Measurements from ENCODE around the gene GFRA1. TPM values are rescaled to one million over a fixed set of nuclear protein-coding genes. Genes with fewer than 3 reads are reported as not detected.

The GFRA1 gene
- total RNA-seq, 1 experiment from 2014 or later = 0.30 TPM

- TF ChIP-seq, protein P1, sequence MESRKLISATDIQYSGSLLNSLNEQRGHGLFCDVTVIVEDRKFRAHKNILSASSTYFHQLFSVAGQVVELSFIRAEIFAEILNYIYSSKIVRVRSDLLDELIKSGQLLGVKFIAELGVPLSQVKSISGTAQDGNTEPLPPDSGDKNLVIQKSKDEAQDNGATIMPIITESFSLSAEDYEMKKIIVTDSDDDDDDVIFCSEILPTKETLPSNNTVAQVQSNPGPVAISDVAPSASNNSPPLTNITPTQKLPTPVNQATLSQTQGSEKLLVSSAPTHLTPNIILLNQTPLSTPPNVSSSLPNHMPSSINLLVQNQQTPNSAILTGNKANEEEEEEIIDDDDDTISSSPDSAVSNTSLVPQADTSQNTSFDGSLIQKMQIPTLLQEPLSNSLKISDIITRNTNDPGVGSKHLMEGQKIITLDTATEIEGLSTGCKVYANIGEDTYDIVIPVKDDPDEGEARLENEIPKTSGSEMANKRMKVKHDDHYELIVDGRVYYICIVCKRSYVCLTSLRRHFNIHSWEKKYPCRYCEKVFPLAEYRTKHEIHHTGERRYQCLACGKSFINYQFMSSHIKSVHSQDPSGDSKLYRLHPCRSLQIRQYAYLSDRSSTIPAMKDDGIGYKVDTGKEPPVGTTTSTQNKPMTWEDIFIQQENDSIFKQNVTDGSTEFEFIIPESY (IDR thresholded peaks at IDR 0.05; ENCODE audit: extremely low read depth, insufficient replicate concordance, low read length) = no peak
- no peak for TF ChIP-seq FOSL1 (IDR thresholded peaks at IDR 0.05; ENCODE audit: low read depth)
- no peak for TF ChIP-seq ZFX (IDR thresholded peaks at IDR 0.05)
These were observed 23.3 kb upstream of the GFRA1 start (continued) for GRCh38 chr10:116296291-116296721.

DNA sequence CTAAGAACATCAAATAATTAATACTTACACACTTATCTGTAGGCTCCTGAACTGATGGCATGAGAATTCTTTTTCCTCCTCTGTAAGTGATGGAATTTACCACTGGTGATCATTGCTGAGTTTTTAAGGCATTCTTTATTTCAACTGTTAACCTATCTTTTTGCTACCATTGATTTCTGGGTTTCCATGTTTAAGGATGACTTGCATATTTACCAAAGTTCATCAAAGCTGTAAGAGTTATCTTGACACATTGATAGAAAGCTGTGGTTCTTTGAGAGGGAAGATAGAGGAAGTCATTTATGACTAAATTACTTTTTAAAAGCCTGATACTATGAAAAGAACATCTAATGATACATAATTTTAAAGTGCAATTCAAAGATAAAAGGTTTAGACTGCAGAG is 19.5 kb upstream of the GFRA1 start:
- no peak overlapping the region for H2AFZ ChIP-seq (ENCODE audit: low read depth, low read length, poor library complexity, severe bottlenecking)
- CTCF ChIA-PET = no interaction called here

DNA sequence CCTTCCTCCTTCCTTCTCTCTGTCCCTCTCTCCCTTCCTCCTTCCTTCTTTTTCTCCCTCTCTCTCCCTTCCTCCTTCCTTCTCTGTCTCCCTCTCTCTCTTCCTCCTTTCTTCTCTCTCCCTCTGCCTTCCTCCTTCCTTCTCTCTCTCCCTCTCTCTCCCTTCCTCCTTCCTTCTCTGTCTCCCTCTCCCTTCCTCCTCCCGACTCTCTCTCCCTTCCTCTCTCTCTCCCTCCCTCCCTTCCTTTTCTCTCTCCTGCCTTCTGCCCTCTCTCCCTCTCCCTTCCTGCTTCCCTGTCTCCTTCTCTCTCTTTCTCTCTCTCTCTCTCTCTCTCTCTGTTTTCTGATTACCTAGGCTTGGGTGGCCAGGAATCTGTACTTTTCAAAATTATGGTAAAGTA is 16.6 kb upstream of the GFRA1 start:
- ATAC-seq = no peak
- Histone ChIP-seq H3K4me2 (ENCODE audit: low read length) (no peak overlapping the region), H3K9ac (ENCODE audit: low read length) (no peak overlapping the region), H4K20me1 (ENCODE audit: insufficient read depth) (no peaks in the 10 kb centered on the region), H3K79me2 (ENCODE audit: insufficient read depth, low read length) (no peaks in the 10 kb centered on the region), H3K4me3 (replicated peaks in 1 of 2; ENCODE audit: low read depth in 1 of 2, low read length in 2 of 2) (no peak overlapping the region), H2AFZ (ENCODE audit: low read depth, low read length, poor library complexity, severe bottlenecking) (no peak overlapping the region), H3K9me3 (ENCODE audit: control insufficient read depth in 1 of 2, insufficient read depth in 1 of 2, low read depth in 1 of 2, low read length in 2 of 2) (no peaks in the 10 kb centered on the region), H3K27ac (ENCODE audit: low read depth, low read length) (no peak overlapping the region), H3K4me1 (ENCODE audit: control insufficient read depth in 1 of 2, insufficient read depth in 2 of 2, low read length in 2 of 2) (no peaks in the 10 kb centered on the region), H3K27me3 (ENCODE audit: insufficient read depth, low read length) (peaks cover 52% of the 10 kb centered on the region), H3K36me3 (ENCODE audit: control insufficient read depth in 1 of 2, insufficient read depth in 2 of 2, low read length in 2 of 2) (no peaks in the 10 kb centered on the region), H3K9me2 (ENCODE audit: insufficient read depth) (no peaks in the 10 kb centered on the region)
- ChIA-PET POLR2A (no interaction called here), RAD21 (ENCODE audit: low non-redundant PET in 1 of 2, low total read pairs in 2 of 2, uncharacterized antibody in 2 of 2, unreplicated experiment in 2 of 2) (no interaction called here), CTCF (interaction anchor here (1.3 kb wide), 1 partner anchor 491 kb away, joined by 3 read pairs; no protein-coding TSS in a partner anchor)
- no peak for DNase-seq (ENCODE audit: low read depth, low spot score)
- intact Hi-C loops (cut with micrococcal nuclease) = loop anchor here (2.0 to 10.0 kb wide), 3 partner anchors 345 to 1145 kb away; no protein-coding TSS in a partner anchor
- no TSS peak for BruUV-seq (replicated peaks)
- TF ChIP-seq ZFX (IDR thresholded peaks at IDR 0.05) (no peak), CEBPB (IDR thresholded peaks at IDR 0.05; ENCODE audit: low read depth) (no peak), EGR1 (IDR thresholded peaks at IDR 0.05; ENCODE audit: low read depth) (no peak), POLR2A (IDR thresholded peaks at IDR 0.05; ENCODE audit: borderline replicate concordance, extremely low read depth, insufficient read depth, insufficient read length) (no peak), ZNF274 (IDR thresholded peaks at IDR 0.05; ENCODE audit: low read depth, low read length) (no peak), POLR2AphosphoS5 (IDR thresholded peaks at IDR 0.05; ENCODE audit: low read depth, low read length) (no peak)
- TF ChIP-seq, protein P2, sequence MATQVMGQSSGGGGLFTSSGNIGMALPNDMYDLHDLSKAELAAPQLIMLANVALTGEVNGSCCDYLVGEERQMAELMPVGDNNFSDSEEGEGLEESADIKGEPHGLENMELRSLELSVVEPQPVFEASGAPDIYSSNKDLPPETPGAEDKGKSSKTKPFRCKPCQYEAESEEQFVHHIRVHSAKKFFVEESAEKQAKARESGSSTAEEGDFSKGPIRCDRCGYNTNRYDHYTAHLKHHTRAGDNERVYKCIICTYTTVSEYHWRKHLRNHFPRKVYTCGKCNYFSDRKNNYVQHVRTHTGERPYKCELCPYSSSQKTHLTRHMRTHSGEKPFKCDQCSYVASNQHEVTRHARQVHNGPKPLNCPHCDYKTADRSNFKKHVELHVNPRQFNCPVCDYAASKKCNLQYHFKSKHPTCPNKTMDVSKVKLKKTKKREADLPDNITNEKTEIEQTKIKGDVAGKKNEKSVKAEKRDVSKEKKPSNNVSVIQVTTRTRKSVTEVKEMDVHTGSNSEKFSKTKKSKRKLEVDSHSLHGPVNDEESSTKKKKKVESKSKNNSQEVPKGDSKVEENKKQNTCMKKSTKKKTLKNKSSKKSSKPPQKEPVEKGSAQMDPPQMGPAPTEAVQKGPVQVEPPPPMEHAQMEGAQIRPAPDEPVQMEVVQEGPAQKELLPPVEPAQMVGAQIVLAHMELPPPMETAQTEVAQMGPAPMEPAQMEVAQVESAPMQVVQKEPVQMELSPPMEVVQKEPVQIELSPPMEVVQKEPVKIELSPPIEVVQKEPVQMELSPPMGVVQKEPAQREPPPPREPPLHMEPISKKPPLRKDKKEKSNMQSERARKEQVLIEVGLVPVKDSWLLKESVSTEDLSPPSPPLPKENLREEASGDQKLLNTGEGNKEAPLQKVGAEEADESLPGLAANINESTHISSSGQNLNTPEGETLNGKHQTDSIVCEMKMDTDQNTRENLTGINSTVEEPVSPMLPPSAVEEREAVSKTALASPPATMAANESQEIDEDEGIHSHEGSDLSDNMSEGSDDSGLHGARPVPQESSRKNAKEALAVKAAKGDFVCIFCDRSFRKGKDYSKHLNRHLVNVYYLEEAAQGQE (IDR thresholded peaks at IDR 0.05; ENCODE audit: low read depth) = no peak

More for the DNA sequence above, 19.5 kb upstream of the GFRA1 start:
- no peak overlapping the region for H3K27ac ChIP-seq (ENCODE audit: low read depth, low read length)
- H3K4me2 ChIP-seq (ENCODE audit: low read length) = no peak overlapping the region
- H3K9me2 ChIP-seq (ENCODE audit: insufficient read depth) = no peaks in the 10 kb centered on the region
- RAD21 ChIA-PET (ENCODE audit: low non-redundant PET in 1 of 2, low total read pairs in 2 of 2, uncharacterized antibody in 2 of 2, unreplicated experiment in 2 of 2) = no interaction called here
- H3K4me1 ChIP-seq (ENCODE audit: control insufficient read depth in 1 of 2, insufficient read depth in 2 of 2, low read length in 2 of 2) = no peaks in the 10 kb centered on the region
- no TSS peak for BruUV-seq (replicated peaks)
- no peaks in the 10 kb centered on the region for H3K79me2 ChIP-seq (ENCODE audit: insufficient read depth, low read length)
- peaks cover 55% of the 10 kb centered on the region for H3K27me3 ChIP-seq (ENCODE audit: insufficient read depth, low read length)
- no peak for DNase-seq (ENCODE audit: low read depth, low spot score)
- no peaks in the 10 kb centered on the region for H4K20me1 ChIP-seq (ENCODE audit: insufficient read depth)
- no peak overlapping the region for H3K4me3 ChIP-seq (replicated peaks in 1 of 2; ENCODE audit: low read depth in 1 of 2, low read length in 2 of 2)
- POLR2A ChIA-PET = no interaction called here
- no peak for ATAC-seq
- H3K36me3 ChIP-seq (ENCODE audit: control insufficient read depth in 1 of 2, insufficient read depth in 2 of 2, low read length in 2 of 2) = no peaks in the 10 kb centered on the region
- no peaks in the 10 kb centered on the region for H3K9me3 ChIP-seq (ENCODE audit: control insufficient read depth in 1 of 2, insufficient read depth in 1 of 2, low read depth in 1 of 2, low read length in 2 of 2)
- H3K9ac ChIP-seq (ENCODE audit: low read length) = no peak overlapping the region
- intact Hi-C loops (cut with micrococcal nuclease) = no loop called here
- no peak for TF ChIP-seq ATF3 (IDR thresholded peaks at IDR 0.05)
- no peak for TF ChIP-seq CBX3 (IDR thresholded peaks at IDR 0.05; ENCODE audit: low read depth)
